KOPT-K1 (cell line): Measurements from ENCODE around the gene CLEC16A.
A peak's percentile ranks its signal among the peaks of the same experiment; 100 is the strongest.
"Not testable (repeated sequence)": the region's sequence is repeated elsewhere in the genome, so short reads cannot be mapped to it uniquely, and the experiment has no call there.

Experiments used
- H3K27ac ChIP-seq: fragments of 200-600 bp; sonication (generic); 2 replicates; pipeline ENCODE4 v1.5.1; 2016; ENCODE audit warnings: antibody characterized with exemption, mild to moderate bottlenecking, low read depth, low read length; ENCODE audit not compliant: poor library complexity, severe bottlenecking
- H3K36me3 ChIP-seq: fragments of 200-600 bp; sonication (generic); 2 replicates; pipeline ENCODE4 v1.5.1; 2017; ENCODE audit warnings: antibody characterized with exemption, mild to moderate bottlenecking, low read length, moderate library complexity; ENCODE audit not compliant: insufficient read depth
- H3K9me3 ChIP-seq: fragments of 200-600 bp; sonication (generic); 2 replicates; pipeline ENCODE4 v1.5.1; 2017; ENCODE audit warnings: antibody characterized with exemption, low read length, mild to moderate bottlenecking; ENCODE audit not compliant: insufficient read depth, poor library complexity, severe bottlenecking

The CLEC16A gene

DNA sequence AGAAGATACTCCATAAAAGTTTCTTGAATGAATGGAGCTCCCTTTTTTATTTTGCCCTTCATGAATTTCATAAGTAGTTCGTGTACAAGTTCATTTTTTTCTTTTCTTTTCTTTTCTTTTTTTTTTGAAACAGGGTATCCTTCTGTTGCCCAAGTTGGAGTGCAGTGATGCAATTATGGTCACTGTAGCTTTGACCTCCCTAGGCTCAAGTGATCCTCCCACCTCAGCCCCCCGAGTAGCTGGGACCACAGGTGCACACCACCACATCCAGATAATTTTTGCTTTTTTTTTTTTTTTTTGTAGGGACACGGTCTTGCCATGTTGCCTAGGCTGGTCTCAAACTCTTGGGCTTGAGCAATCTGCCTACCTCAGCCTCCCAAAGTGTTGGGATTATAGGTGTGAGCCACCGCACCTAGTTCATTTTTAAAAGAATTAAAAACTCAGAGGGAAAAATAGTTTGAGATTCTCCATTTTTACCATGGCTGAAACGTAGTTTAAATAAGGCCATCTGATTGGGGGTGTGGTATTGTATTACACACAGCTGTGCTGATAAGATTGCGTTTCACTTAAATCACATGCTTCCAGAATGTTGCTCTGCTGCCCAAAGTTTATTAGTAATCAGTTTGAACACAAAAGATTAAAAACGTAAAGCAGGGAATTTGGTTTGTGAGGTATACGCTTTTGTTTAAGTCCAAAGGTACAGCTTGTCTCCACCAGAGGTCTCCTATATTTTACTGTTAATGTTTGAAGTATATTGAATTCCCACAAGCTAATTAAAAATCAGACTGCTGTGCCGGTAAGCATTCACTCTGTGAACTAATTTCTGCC, 157.5 kb downstream of the CLEC16A start:
- H3K36me3 ChIP-seq = no peaks in the 10 kb centered on the region
- no peaks in the 10 kb centered on the region for H3K9me3 ChIP-seq
- peak overlapping the region; percentile 100 for H3K27ac ChIP-seq

DNA sequence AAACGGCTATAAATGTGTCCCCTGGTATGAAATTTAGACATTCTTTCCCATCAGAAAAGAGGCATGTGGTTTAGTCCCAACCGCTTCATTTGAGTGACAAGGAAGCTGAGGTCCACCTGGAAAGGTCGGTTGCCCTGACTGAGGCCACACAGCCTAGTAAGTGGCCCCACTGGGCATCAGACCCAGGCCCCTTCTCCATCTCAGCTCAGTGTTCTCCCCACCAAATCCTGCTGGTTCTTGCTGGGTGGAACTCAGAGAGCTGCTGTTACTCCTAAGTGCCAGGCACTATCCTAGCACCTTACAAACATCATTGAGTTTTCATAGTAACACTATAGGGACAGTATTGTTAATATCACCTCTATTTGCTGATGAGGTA, 158.1 kb downstream of the CLEC16A start:
- H3K36me3 ChIP-seq = no peaks in the 10 kb centered on the region
- peak overlapping the region; percentile 100 for H3K27ac ChIP-seq
- H3K9me3 ChIP-seq = no peaks in the 10 kb centered on the region

DNA sequence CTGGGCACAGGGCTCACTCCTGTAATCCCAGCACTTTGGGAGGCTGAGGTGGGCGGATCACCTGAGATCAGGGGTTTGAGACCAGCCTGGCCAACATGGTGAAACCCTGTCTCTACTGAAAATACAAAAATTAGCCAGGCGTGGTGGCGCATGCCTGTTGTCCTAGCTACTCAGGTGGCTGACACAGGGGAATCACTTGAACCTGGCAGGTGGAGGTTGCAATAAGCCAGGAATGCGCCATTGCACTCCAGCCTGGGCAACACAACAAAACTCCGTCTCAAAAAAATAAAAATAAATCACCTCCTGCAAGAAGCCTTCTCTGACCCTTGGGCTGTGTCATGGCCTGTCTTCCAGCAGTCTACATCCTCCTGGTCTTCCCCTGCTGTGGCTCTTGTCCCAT, 158.9 kb downstream of the CLEC16A start:
- H3K9me3 ChIP-seq, H3K36me3 ChIP-seq: not testable (repeated sequence)
- peak overlapping the region; percentile 100 for H3K27ac ChIP-seq

DNA sequence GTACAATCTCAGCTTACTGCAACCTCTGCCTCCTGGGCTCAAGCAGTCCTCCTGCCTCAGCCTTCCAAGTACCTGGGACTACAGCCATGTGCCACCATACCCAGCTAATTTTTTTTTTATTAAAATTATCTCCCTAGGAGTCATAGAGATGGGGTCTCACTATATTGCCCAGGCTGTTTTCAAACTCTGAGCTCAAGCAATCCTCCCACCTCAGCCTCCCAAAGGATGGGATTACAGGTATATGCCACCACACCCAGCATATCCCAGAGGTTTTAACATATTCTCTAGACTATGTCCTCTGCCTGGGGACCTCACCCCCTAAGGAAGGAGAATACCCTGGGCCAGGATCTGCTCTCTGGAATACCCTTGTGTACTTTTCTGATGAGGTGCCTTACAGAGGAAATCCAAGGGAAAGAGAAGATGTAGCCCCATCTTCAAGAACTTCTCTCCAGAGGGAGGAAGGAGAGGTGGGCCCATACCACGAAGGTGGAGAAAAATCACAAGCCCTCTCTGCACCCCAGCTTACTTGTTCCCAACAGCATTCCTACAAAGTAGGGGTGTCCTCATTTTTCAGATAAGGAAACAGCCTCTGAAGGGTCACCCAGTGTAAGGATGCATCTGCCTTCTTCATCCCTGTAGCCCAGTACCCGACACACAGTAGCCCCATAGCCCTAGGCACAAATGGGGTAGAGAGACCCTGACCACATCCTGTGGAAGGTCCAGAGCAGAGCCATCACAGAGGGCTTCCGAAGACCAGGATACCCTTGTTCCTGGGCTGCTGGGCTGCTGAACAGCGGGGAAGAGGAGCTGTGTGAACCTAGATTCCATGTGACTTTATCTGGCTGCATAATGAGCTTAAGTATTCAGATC, 160.0 kb downstream of the CLEC16A start:
- Histone ChIP-seq H3K36me3 (no peaks in the 10 kb centered on the region), H3K27ac (peak overlapping the region; percentile 100), H3K9me3 (no peaks in the 10 kb centered on the region)

DNA sequence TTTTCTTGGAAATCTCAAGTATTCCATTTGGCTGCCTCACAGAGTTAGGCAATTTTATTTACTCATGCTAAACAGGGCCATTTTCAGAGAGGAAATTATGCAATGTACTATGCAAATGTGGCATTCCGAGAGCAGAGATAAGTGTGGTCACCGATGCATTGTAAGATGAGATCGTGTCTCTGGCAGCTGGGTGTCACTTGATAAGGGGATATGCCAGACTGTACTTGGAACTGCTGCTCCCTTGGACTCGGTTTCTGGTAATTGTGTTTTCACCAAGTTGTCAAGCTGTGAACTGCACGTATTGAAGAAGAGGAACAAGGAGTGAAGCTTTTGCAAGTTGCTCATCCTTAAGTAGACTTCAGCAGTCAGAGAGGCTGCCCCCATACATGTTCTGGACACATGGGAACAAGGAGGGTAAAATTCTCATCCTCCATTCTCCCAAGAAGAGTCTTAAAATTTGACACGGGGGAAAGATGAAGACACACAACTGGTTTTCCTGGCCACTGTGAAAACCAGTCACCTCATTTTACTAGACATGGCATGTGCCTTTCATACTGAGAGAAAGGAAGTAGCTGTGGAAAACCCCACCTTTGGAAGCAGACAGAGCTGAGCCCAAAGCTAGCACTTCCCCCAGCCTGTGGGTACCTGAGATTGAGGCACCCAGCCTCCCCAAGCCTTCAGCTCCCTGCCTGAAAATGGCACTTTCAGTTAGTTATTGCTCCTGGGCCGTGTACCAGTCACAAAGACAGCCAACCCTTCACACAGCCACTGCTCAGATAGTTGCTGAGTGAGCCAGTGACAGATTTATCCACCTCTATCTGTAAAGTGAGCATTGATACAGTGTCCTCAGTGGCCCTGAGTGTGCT, 160.9 kb downstream of the CLEC16A start:
- H3K9me3 ChIP-seq = no peaks in the 10 kb centered on the region
- H3K27ac ChIP-seq = peak overlapping the region; percentile 100
- no peaks in the 10 kb centered on the region for H3K36me3 ChIP-seq

DNA sequence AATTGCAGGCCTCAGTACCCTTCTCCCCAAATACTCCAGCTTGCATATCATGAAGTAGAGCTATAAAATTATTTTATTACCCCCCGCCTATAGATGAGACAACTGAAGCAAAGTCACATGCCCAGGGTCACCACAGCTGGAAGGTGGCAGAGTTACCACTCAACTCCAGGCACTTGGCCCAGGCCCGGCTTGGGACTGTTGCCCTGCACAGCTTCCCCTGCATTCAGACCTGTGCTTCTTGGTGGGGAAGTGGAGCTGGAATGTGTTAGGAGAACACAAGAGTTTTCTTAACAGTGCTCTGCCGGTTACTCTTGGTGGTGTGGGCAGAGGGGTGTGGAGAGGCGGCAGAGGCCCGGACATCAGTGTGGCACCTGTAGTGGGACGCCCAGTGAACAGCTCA, 162.4 kb downstream of the CLEC16A start:
- H3K27ac ChIP-seq = peak overlapping the region; percentile 100
- no peaks in the 10 kb centered on the region for H3K36me3 ChIP-seq
- no peaks in the 10 kb centered on the region for H3K9me3 ChIP-seq

DNA sequence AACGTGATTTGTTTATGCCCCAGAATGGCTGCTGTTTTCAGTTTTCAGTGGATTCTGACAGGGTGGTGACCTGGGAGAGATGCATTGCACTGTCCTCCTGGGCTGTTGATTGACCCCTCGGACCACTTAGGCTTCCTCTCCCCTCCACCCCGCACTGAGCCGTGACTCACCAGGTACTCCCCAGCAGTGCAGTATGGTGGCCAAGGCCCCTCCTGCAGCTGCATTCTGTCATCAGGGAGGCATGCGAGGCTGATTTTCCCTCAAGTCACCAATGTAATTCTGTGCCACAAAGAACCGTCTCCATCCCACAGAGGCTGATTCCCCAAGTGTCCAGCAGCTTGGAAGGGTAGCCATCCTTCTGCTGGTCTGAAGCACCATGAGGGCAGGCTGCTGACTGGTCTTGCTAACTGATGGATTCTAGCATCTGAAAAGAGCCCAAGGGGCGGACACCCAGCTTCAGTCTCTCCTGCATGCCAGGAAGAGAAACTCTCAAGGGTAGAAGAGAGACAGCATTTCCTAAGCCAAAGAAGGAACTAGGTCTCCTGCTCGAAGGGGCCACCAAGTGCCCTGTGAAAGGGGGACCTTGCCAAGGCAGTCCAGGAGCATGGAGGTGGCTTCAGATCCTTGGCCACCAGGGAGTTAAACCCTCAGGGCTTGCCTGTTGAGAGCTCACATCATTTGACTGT, 163.6 kb downstream of the CLEC16A start:
- Histone ChIP-seq H3K9me3 (no peaks in the 10 kb centered on the region), H3K36me3 (no peaks in the 10 kb centered on the region), H3K27ac (peak overlapping the region; percentile 100)

DNA sequence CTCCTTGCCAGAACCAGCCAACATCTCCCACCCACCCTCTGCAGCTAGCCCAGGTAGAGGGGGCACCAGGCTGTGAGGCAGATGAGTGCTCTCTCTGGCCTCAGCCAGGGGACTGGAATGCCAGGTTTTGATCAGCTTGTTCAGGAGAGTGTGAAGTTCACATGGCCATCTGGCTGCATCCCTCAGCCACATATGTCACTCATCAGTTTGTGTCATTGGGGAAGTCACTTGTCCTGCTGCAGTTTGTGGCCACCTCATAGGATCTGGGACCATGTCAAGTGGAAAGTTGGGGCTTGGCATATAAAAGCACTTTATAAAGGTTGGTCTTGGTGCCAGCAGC, 164.1 kb downstream of the CLEC16A start:
- no peaks in the 10 kb centered on the region for H3K36me3 ChIP-seq
- H3K9me3 ChIP-seq = no peaks in the 10 kb centered on the region
- H3K27ac ChIP-seq = peak overlapping the region; percentile 100

DNA sequence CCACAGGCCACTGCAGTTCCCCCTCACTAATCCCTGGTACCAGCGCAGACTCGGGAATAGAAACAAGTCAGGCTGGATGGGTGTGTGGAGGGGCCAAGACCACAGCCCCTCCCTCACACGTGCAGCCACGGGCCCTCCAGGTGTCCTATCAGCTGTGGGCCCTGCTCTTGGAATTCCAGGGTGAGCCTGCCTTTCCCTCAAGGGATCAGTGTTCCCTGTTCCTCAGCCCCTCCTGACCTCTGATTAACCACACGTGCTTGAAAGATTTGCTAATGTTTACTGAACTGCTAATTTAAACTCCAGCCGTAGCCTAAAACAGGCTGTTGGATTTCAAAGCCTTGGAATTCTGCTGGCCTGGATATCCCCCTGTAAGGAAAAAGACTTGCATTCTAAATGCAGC, 165.2 kb downstream of the CLEC16A start:
- no peaks in the 10 kb centered on the region for H3K9me3 ChIP-seq
- H3K36me3 ChIP-seq = no peaks in the 10 kb centered on the region
- H3K27ac ChIP-seq = no peak overlapping the region

DNA sequence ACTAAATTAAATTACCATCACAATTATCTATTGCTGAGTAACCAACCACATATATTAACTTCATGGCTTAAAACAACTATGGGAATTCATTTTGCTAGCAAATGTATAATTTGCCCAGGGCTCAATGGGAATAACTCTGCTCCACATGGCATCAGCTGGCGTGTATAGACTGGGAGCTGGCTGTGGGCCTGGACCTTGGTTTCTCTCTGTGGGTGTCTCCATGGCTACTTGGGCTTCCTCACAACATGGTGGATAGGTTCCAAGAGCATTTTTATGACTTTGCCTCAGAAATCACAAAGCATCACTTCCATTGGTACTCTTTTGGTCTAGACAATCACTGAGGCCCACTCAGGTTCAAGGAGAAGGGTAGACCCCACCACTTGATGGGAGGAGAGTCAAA, 166.8 kb downstream of the CLEC16A start:
- Histone ChIP-seq H3K36me3 (no peaks in the 10 kb centered on the region), H3K9me3 (no peaks in the 10 kb centered on the region), H3K27ac (no peak overlapping the region)

DNA sequence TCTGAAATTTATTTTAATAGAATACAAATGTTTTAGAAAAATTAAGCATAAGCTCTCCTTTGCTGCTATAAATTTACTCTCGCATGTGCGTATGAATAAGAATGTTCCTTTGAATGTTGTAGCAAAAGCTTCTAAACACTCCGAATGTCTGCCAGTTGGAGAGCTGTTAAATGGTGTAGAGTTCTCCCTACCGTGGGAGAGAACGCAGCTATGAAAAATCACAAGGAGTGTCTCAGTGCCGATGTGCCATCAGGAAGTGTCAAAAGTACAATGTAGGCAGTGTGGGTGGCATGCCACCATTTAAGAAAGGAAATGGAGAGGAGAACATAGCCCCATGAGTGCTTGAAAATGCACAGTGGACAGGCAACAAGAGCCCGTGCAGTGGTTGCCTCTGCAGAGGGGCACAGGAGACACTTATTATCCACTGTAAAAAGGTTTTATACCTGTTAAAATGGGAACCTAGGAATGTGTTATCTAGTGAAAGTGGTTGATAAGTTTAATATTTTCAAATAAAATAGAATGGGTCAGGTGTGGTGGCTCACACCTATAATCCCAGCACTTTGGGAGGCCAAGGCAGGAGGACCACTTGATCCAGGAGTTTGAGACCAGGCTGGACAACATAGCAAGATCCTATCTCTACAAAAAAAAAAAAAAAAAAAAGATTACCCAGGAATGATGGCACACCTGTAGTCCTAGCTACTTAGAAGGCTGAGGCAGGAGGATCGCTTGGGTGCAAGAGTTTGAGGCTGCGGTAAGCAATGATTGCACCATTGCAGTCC, 167.7 kb downstream of the CLEC16A start:
- peak overlapping the region; percentile 22 for H3K27ac ChIP-seq
- H3K36me3 ChIP-seq = no peaks in the 10 kb centered on the region
- H3K9me3 ChIP-seq = no peaks in the 10 kb centered on the region

DNA sequence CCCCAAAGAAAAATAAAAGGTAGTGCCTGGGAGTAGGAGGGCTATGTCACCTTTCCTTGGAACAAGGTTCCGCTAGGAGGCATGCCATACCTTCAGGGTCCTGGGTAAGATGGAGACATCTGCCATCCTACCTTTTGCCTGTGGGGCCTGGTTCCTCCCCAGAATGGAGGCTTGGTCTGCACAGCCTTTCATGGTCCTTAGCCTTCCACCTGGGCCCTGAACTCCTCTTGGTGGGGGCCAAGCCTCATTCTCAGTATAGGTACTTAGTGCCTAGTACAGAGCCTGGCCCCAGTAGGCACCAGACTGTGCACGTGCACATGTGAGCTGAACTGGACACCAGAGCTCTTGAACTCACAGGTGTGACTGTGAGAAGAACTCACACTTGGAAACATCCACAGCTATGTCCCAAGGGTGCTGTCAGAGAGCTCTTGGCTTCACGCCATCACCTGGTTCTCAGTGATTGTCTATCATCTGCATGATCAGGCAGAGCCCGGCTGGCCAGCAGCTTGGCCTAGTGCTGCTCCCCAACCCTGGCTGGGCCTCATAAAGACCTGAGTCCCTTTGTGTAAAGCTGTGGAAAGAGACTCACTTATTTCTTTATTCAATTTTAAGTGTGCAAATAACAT, 168.5 kb downstream of the CLEC16A start:
- Histone ChIP-seq H3K36me3 (no peaks in the 10 kb centered on the region), H3K27ac (peak overlapping the region; percentile 82), H3K9me3 (no peaks in the 10 kb centered on the region)

DNA sequence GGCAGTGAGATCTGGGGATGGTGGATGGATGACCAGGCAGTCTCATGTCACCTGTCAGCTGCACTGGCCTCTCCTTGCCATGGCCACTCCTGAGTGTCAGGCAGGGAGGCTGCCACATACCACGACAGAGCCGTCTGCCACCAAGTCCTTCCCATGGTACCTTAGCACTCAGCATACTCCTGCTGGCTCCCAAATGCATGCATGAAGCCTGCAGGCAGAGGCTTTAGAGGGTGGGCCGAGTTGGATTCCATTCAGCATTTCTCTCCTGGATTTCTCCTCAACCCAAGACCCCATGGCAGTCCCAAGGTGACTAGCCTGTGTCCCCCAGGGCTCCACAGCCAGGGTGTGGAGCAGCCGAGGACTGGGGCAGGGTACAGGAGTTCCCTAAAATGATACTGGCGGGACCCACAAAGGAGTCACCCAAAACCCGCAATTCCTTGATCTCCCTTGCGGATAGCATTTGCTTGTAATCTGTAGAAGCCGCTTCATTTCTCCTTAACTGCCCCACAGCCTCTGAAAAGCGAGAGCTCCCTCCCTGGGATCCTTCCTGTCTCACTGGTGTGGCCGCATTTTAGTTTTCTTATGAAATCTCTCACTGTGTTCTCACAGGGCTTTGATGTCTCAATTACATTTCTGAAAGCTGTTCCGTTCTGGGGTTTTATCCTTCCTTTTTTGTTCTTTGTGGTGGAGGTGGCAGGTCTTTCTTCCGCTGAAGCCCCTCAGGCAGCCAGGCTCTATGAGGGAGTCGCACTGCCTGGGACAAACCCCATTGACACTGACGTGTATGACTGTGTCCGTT, 170.2 kb downstream of the CLEC16A start:
- no peaks in the 10 kb centered on the region for H3K36me3 ChIP-seq
- peak overlapping the region; percentile 82 for H3K27ac ChIP-seq
- no peaks in the 10 kb centered on the region for H3K9me3 ChIP-seq
